Tibial nerve (tissue), 4 donors: ENCODE data around the gene MMP14.

Source experiments
- CTCF ChIP-seq, 5 experiments: fragments of 200-600 bp in 3 of 5; fragments of 450-650 bp in 2 of 5; sonication (generic) in 3 of 5; IDR thresholded peaks; one replicate each; pipeline ENCODE4 v1.5.1; 2016 to 2019; ENCODE audit warnings: antibody characterized with exemption in 5 of 5, mild to moderate bottlenecking in 3 of 5, moderate library complexity in 2 of 5
- EP300 ChIP-seq, 2 donors: sonication (generic); formaldehyde crosslinking; IDR thresholded peaks; one replicate each; pipeline ENCODE4 v1.6.1; 2017; ENCODE audit warnings: antibody characterized with exemption in 2 of 2, mild to moderate bottlenecking in 1 of 2

- TF ChIP-seq CTCF (IDR thresholded peaks at IDR 0.05): no peak
- no peak for TF ChIP-seq EP300 (IDR thresholded peaks at IDR 0.05)
These were observed 59.0 kb downstream of the MMP14 start for GRCh38 chr14:22895402-22895801.
